Urothelium cell line (cell line): ENCODE data around the gene KANK4.

ENCODE experiments used
- DNase-seq: peaks from one replicate; pipeline ENCODE4 v3.0.0; 2011; ENCODE audit warnings: low spot score, mixed read lengths
- FAIRE-seq: peaks from 2 replicates; lab custom pipeline; 2011; peaks lifted over from hg19 to GRCh38; lab: Jason Lieb, UNC

Gene KANK4

DNA sequence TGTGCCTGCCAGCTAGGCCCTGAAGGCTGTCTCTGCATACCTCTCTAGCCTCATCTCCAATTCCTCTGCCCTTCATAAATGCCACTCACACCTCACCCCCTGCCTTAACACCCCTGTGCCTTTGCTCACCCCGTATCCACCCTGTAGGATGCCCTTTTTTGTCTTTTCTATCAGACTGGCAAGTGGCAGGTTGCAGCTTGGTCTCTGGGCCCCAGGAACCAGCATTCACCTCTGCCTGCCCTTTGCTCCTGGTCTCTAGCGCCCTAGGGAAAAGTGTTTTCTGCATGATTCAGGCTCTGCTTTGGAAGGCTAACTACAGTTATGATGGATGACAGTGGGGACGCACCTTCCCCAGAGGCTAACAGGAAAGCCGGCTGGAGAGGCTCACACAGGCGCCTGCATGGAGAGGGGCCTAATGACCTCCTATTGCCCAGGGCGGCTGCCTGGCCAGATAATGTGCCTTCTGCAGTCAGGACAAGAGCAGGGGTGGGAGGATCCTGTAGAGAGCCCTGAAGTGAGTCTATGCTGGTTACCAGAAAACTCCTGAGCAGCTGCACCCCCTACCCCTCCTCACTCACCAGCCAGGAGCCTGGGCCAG lies 11.2 kb downstream of the KANK4 start:
- DNase-seq (no peak), FAIRE-seq (no peak)

- no peak for FAIRE-seq
- no peak for DNase-seq
Observed at GRCh38 chr1:62307446-62307845, 11.8 kb downstream of the KANK4 start.

- DNase-seq: no peak
- no peak for FAIRE-seq
Observed at GRCh38 chr1:62306065-62306464, 13.2 kb downstream of the KANK4 start.

DNA sequence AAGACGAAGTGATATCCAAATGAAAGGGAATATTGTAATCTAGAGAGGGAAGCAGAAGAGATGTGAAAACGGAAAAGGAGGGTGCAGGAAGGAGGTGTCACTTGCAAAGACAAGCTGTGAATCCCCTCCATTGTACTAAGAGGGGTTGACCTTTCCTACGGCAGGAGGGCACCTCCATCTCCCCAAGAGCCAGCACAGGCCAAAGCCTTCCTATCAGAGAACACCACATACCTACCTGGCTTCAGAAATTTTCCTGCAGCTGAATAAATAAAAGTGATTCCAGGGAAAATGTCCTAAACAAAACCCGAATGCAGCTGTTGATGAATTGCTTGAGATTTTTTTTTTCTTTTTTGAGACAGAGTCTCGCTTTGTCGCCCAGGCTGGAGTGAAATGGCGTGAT lies 14.3 kb downstream of the KANK4 start:
- no peak for DNase-seq
- no peak for FAIRE-seq

DNA sequence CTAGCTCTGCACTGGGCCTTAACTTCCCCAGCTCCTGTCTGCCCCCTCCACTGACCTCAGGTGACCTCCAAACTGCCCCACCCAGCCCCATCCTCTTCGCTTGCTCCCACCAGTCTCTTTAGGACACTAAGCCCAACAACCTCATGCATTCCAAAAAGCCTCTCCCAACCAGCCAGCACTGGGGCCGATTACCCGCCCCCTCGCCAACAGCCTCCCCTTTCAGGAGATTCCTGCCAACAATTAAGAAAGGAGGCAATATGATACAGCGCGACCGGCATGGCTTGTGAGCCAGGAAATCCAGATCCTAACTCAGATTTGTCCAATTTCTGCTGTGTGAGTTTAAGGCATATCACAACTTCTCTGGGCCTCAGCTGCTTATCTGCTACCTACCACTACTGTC lies 14.7 kb downstream of the KANK4 start:
- no peak for DNase-seq
- no peak for FAIRE-seq

GRCh38 chr1:62301726-62302390 lies 17.4 kb downstream of the KANK4 start:
- no peak for FAIRE-seq
- no peak for DNase-seq

- peak; percentile 51 for DNase-seq
- no peak for FAIRE-seq
Observed at GRCh38 chr1:62299426-62300200, 19.6 kb downstream of the KANK4 start.

DNA sequence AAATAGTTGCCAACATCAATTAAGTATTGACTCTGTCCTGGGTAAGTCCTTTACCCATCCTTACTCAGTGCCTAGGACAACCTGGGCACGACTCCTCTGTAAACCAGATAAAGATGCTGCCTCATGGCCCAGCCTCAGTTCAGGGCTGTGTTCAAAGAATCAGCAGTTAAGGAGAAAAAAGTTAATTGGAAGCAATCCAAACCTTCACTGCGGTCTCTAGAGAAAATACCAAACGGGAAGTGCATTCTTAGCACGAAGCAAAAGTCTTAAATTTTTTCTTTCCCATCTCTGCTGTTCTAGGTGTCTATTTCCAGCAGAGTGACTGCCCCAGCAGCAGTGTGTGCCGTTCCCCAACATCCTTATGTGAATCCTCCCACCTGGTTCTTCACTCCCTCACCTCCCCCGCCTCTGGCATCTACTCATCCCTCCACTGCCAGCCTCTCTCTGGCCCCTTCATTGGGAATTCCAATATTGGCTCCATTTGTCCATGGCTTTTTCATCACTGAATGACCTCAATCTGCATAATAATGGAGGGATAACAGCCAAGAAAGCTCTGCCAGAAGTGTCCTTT lies 23.2 kb downstream of the KANK4 start:
- DNase-seq: peak; percentile 51
- FAIRE-seq: no peak

GRCh38 chr1:62294261-62294660 lies 25.0 kb downstream of the KANK4 start:
- DNase-seq (peak; percentile 28), FAIRE-seq (no peak)

DNA sequence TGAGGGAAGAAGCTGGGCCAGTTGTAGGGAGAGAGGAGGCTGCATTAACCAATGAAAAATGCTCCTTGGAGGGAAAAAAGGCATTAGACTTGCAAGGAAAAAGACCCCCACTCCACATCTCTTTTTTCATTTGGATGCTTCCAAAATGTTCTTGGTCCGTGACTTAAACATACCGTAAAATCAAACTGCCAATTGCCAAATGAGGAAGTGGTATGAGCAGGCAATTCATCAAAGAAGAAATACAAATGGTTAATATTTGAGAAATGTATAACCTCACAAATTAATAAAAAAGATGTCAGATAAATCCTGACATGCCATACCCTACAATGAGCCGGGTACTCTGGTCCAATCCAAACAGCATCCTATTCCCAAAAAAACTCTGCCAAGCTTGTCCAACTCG lies 30.6 kb downstream of the KANK4 start:
- no peak for FAIRE-seq
- no peak for DNase-seq

GRCh38 chr1:62288224-62288623 lies 31.0 kb downstream of the KANK4 start:
- no peak for FAIRE-seq
- no peak for DNase-seq

DNA sequence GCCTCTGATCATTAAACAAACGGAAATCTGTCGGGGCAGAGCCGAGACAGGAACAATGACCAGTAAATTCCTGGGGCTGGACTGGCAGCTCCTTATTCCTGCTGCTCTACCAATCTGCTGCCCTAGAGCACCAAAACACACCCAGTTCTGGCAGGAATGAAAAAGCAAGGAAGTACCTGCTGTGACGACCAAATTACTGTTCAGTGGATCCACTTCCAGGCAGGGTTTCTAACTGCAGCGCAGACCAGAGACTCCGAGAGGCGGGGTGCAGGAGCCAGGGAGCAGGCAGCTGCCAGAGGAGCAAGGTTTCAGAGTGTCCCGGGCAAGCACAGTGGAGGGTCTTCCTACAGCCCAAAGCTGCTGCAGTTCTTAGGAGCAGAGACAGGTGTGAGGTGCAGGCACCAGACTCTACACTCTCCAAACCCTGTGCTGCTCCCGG lies 32.4 kb downstream of the KANK4 start:
- FAIRE-seq: no peak
- DNase-seq: peak; percentile 26

- FAIRE-seq (no peak), DNase-seq (no peak)
Observed at GRCh38 chr1:62285984-62286785, 33.0 kb downstream of the KANK4 start.

GRCh38 chr1:62285440-62285839 lies 33.8 kb downstream of the KANK4 start:
- FAIRE-seq: no peak
- no peak for DNase-seq

DNA sequence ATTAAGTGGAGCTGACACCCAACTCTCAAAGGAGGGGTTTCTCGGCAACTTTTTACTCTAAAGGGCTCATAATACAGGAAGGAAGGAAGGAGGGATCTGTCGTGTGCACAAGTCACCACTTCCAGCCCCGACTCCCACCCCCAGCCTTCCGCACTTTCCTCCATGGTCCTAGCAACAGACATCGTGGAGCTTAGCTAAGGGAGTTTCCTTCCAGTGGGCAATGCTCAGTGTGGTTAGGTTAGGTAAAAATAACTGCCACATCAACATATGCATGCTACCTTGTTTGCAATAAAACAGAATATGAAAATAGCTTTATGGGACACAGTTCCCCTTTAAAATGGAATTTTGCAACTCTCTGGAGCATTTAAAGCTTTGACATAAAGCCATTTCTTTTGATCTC lies 35.2 kb downstream of the KANK4 start:
- DNase-seq (no peak), FAIRE-seq (no peak)

DNA sequence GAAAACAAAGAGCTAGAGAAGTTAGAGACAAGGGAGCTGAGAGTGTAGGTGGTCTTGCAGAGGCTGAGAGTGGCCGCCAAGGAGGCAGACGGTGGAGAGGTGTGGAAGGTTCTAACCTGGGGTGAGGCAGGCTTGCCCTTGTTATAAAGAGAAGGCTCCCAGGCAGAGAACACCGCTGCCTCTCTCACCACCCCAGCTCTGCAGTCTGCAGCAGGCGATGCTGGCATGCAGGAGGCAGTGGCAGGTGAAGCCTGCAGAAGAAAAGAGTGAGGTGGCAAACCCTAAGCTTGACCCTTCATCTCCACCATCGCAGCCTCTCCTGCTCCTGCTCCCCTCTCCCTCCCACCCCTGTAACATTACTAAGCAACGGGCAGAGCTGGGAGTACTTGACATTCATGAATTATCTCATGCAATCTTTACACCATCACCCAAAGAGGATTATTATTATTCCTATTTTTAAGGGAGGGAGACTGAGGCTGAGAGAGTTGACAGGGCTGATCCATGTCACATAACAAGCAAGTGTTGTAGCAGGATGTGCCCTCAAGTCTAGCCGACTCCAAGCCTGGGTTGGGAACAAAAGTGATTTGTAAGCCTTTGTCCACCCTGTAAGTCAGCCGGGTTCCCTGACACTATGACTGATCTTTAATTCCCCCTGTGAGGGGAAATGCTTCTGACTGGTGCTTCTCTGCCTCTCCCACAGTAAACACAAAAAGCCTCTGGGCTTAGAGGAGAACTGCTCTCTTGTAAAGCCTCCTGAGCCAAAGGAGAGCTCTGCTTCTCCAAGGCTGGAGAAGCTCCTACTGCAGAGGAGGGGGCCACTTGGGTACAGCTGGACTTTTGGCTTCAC lies 36.1 kb downstream of the KANK4 start:
- FAIRE-seq: peak; percentile 44
- DNase-seq: no peak

GRCh38 chr1:62281922-62282555 lies 37.2 kb downstream of the KANK4 start:
- FAIRE-seq (no peak), DNase-seq (no peak)

- FAIRE-seq: no peak
Observed at GRCh38 chr1:62280960-62281465, 38.2 kb downstream of the KANK4 start.

DNA sequence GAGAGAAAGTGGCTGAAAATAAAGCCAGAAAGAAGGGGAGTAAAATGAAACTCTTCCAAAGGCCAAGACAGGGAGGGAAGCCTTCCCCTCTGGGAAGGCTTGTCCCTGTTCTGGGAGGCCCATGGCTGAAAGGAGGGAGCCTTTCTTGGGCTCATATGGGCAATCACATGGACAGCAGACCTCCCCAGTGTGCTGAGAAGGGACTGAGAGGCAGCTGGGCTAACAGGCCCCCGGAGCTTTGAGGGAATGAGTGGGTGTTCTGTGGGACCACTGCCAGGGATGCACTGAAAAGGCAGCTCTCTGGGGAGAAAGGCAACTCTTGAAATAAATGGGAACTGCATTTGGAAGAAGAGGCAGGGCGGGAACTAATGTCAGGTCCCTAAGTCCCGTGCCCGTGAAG lies 39.1 kb downstream of the KANK4 start:
- FAIRE-seq (no peak), DNase-seq (no peak)

More at GRCh38 chr1:62280960-62281465, 38.2 kb downstream of the KANK4 start:
- DNase-seq: no peak
